Stimulated activated CD8-positive, alpha-beta memory T cell treated with anti-CD3 and anti-CD28 coated beads, Interleukin-4, amount 100 ng/mL, for 4 hours (primary cell): ENCODE measurements around the gene HEMK1.
A peak's percentile ranks its signal among the peaks of the same experiment; 100 is the strongest.

Experiments used
- DNase-seq, 2 donors: peaks; one replicate each; pipeline ENCODE4 v3.0.0-alpha.2; 2020; ENCODE audit warnings: low read depth in 2 of 2, low spot score in 1 of 2

Gene HEMK1

GRCh38 chr3:50573566-50574443 lies 4.5 kb downstream of the HEMK1 start:
- DNase-seq = peak; percentile 45 to 59

- DNase-seq = no peak
Observed at GRCh38 chr3:50574444-50574831, 5.1 kb downstream of the HEMK1 start.

DNA sequence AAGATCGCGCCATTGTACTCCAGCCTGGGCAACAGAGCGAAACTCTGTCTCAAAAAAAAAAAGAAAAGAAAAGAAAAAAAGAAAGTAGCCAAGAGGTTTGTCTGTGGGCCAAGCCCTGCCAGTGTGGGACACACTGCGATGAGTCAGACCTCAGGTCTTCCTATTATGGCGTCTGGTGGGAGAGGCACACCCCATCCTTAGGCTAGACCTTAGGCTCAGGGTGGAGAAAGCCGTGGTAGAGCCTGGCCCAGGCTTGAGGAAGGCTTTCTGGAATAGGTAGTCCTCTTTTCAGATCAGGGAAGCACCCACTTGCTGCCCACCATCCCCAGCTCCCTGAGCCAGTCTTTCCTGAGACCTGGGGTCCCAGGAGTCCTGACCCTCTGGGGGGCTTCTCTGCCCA lies 6.0 kb downstream of the HEMK1 start:
- no peak for DNase-seq

GRCh38 chr3:50577348-50577747 lies 8.0 kb downstream of the HEMK1 start:
- DNase-seq = no peak

- DNase-seq = no peak
Observed at GRCh38 chr3:50580683-50581458, 11.5 kb downstream of the HEMK1 start.

DNA sequence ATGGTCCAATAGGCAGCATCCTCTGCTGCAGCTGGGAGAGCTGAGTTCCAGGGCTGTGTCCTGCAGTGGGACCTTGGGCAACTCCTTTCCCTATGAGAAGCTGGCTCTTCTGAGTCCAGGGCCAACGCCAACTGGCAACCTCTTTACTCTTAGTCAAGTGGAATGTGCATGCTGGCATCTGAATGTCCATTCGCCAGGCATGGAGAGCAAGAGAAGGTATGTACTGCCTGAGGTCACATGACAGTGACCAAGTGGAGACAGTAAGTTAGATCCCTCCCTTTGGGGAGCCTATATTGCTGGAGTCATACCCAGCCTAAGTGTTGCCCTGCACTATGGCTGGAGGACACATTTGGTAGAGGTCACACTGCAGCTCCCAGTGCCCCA lies 12.1 kb downstream of the HEMK1 start:
- DNase-seq = no peak

DNA sequence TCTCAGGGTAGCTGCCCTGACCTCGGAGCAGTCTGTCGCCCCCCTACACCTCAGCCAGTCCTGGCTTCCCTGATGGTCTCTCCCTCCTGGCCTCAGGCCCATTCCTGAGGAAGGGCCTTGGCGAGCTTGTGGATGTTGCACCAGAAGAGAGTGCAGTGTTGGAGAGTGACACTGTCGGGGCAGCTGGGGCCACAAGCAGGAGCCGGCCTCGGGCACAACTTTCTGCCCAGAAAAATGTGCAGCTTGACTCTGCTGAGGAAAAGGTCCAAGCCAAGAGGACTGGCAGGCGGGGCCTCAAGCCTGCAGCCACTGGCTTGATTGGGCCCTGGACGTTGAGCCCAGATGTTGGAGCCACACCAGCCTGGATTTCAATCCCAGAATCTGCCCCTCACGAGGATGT lies 12.8 kb downstream of the HEMK1 start:
- no peak for DNase-seq

- no peak for DNase-seq
Observed at GRCh38 chr3:50583897-50584296, 14.6 kb downstream of the HEMK1 start.

DNA sequence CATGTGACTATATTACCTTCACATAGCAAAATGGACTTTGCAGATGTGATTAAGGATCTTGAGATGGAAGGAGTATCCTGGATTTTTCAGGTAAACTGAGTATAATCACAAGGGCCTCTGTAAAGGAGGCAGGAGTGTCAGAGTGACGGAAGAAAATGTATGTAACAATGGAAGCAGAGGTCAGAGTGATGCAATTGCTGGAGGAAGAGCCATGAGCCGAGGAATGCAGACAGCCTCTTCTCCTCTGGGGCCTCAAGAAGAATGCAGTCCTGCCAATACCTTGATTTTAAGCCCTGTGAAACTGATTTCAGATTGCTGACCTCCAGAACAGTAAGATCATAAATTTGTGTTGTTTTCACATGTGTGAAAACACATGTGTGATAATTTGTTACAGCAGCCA lies 15.1 kb downstream of the HEMK1 start:
- no peak for DNase-seq

GRCh38 chr3:50585919-50586762 lies 16.8 kb downstream of the HEMK1 start:
- DNase-seq = no peak

GRCh38 chr3:50586763-50587070 lies 17.4 kb downstream of the HEMK1 start:
- no peak for DNase-seq

- no peak for DNase-seq
Observed at GRCh38 chr3:50587373-50587772, 18.1 kb downstream of the HEMK1 start.

- peak in 1 of 2 donors; percentile 69 for DNase-seq
Observed at GRCh38 chr3:50587806-50588758, 18.8 kb downstream of the HEMK1 start.

DNA sequence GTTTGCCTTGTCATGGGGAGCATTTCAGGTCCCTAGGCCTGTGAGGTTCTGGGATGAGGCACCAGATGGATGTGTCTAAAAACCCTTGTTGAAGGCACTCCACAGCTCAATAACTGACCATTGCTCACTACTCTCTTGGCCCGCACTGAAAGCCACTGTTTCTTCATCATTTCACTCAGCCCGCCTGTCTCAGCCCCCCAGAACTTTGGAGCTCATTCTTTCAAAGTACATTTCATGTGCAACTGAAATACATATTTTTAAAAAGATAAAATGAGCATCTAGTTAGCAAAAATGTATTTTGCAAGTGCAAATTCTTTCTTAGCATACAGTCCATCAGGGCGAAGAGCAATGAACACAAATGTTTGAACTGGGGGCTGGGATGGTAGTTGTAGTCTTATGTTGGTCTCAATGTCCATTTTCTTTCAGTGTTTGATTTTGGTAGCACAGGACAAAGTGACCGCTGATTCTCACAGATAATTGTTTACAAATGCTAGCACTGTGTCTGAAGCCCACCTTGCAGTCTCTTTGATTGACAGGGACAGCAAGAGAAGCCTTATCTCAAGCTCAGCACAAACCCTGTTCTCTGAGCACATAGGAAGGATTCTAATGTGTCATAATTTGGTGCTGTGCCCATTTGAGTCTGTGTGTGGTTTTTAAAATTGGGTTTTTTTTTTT lies 19.6 kb downstream of the HEMK1 start:
- DNase-seq = no peak

- no peak for DNase-seq
Observed at GRCh38 chr3:50591196-50591741, 21.9 kb downstream of the HEMK1 start.

DNA sequence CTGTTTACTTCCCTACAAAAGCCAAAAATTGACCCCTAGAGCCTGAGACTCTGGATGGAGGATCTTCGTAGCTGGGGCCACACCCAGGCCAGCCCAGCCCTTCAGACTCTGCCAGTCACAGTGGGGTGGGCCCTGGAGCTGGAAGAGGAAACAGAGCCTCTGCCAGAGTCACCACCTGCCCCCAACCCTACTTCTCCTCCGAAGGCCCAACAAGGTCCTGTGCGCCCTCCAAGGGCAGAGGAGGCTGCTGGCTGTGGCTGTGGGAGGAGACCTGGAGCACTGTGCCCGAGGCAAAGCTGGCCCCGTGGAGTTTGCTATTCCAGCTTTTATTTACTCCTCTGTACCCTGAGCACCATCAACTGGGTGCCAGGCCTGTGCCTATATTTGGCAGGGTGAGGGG lies 23.2 kb downstream of the HEMK1 start:
- no peak for DNase-seq

- DNase-seq = no peak
Observed at GRCh38 chr3:50594253-50594785, 25.0 kb downstream of the HEMK1 start.

GRCh38 chr3:50599115-50599715 lies 29.9 kb downstream of the HEMK1 start:
- no peak for DNase-seq

DNA sequence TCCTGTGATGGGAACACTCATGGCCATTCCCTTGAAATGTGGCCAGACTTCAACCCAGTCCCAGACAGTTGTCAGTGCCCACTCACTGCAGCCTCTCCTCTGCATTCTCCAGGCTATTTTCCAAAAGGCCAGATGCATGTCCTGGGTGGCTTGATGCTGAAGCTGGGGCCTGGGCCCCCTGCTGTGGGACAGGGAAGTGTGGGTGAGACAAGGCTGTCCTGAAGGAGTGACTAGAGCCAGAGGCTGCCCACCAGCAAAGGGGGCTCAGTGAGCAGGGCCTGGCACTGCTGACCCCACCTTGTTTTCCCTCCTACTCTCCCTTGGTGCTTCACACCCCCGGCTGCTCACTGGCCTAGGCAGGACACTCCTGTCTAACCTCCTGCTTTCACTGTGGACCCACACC lies 30.4 kb downstream of the HEMK1 start:
- DNase-seq = no peak
